WTC11 (cell line): ENCODE data around the gene CROCC. TPM values are rescaled to one million over a fixed set of nuclear protein-coding genes. Genes with fewer than 3 reads are reported as not detected.
A peak's percentile ranks its signal among the peaks of the same experiment; 100 is the strongest.
"Not testable (repeated sequence)": the region's sequence is repeated elsewhere in the genome, so short reads cannot be mapped to it uniquely, and the experiment has no call there.

ENCODE experiments used
- ATAC-seq: fragments of 200-7000 bp; cut with Tn5 transposase; 2 replicates; pipeline ENCODE4 v1.10.0; 2021; ENCODE audit warnings: mild to moderate bottlenecking, moderate library complexity
- CTCF ChIA-PET: fragments of 300-600 bp; sonication (Branson Sonifier 250); formaldehyde crosslinking; loops from one replicate; lab custom pipeline; 2021; ENCODE audit warnings: antibody characterized with exemption; lab: Charles Lee
- POLR2A ChIA-PET: fragments of 350-600 bp; sonication (Branson Sonifier 250); formaldehyde crosslinking; loops from one replicate; lab custom pipeline; 2021; ENCODE audit warnings: antibody characterized with exemption; lab: Charles Lee
- DNase-seq: peaks from one replicate; pipeline ENCODE4 v3.0.0; 2021; ENCODE audit warnings: low spot score
- H3K27ac Mint-ChIP-seq: 2 replicates; pipeline ENCODE4 v1.8.0; 2021; ENCODE audit warnings: mixed read lengths
- H3K27me3 Mint-ChIP-seq: 2 replicates; pipeline ENCODE4 v1.8.0; 2021; ENCODE audit warnings: low read depth, mild to moderate bottlenecking, moderate library complexity, mixed read lengths
- H3K36me3 Mint-ChIP-seq: 2 replicates; pipeline ENCODE4 v1.8.0; 2021; ENCODE audit warnings: mixed read lengths
- H3K4me1 Mint-ChIP-seq: 2 replicates; pipeline ENCODE4 v1.8.0; 2022; ENCODE audit warnings: mixed read lengths
- H3K4me3 Mint-ChIP-seq: 2 replicates; pipeline ENCODE4 v1.8.0; 2021; ENCODE audit warnings: mild to moderate bottlenecking, moderate library complexity, mixed read lengths
- H3K9me3 Mint-ChIP-seq: 2 replicates; pipeline ENCODE4 v1.8.0; 2021; ENCODE audit warnings: mixed read lengths
- CREM ChIP-seq: sonication (generic); formaldehyde crosslinking; IDR thresholded peaks from 2 replicates; pipeline ENCODE4 v1.8.1; 2022; ENCODE audit warnings: mild to moderate bottlenecking, missing genetic modification reagents, moderate library complexity
- E2F1 ChIP-seq: sonication (generic); formaldehyde crosslinking; IDR thresholded peaks from 2 replicates; pipeline ENCODE4 v1.8.0; 2022; ENCODE audit warnings: mild to moderate bottlenecking, missing genetic modification reagents
- E2F5 ChIP-seq: sonication (generic); formaldehyde crosslinking; IDR thresholded peaks from 2 replicates; pipeline ENCODE4 v1.8.1; 2022; ENCODE audit warnings: mild to moderate bottlenecking, moderate library complexity, missing genetic modification reagents
- EMX1 ChIP-seq: fragments of 250-450 bp; sonication (Bioruptor Pico); IDR thresholded peaks from 2 replicates; pipeline ENCODE4 v1.8.0; 2021; ENCODE audit warnings: mild to moderate bottlenecking
- ETV6 ChIP-seq: sonication (generic); formaldehyde crosslinking; IDR thresholded peaks from 2 replicates; pipeline ENCODE4 v1.8.1; 2022; ENCODE audit warnings: mild to moderate bottlenecking, missing genetic modification reagents
- FOXK1 ChIP-seq: sonication (generic); formaldehyde crosslinking; IDR thresholded peaks from 2 replicates; pipeline ENCODE4 v1.8.0; 2022; ENCODE audit warnings: mild to moderate bottlenecking, moderate library complexity, missing genetic modification reagents
- HMGXB4 ChIP-seq: sonication (generic); formaldehyde crosslinking; IDR thresholded peaks from 2 replicates; pipeline ENCODE4 v1.8.1; 2023; ENCODE audit warnings: mild to moderate bottlenecking, moderate library complexity, missing genetic modification reagents
- IRF1 ChIP-seq: sonication (generic); formaldehyde crosslinking; IDR thresholded peaks from 2 replicates; pipeline ENCODE4 v1.8.0; 2023; ENCODE audit warnings: missing genetic modification reagents
- NFE2L1 ChIP-seq: sonication (generic); formaldehyde crosslinking; IDR thresholded peaks from 2 replicates; pipeline ENCODE4 v1.8.1; 2023; ENCODE audit warnings: missing genetic modification reagents
- NR3C1 ChIP-seq: sonication (generic); formaldehyde crosslinking; conservative IDR thresholded peaks from 2 replicates; pipeline ENCODE4 v1.8.1; 2023; ENCODE audit warnings: low read depth, mild to moderate bottlenecking, missing genetic modification reagents
- USF2 ChIP-seq: sonication (generic); formaldehyde crosslinking; IDR thresholded peaks from 2 replicates; pipeline ENCODE4 v1.8.1; 2023; ENCODE audit warnings: mild to moderate bottlenecking, missing genetic modification reagents, moderate library complexity
- ZNF138 ChIP-seq: sonication (generic); formaldehyde crosslinking; conservative IDR thresholded peaks from 2 replicates; pipeline ENCODE4 v1.8.1; 2022; ENCODE audit warnings: mild to moderate bottlenecking, moderate library complexity, missing genetic modification reagents
- ZNF396 ChIP-seq: fragments of 250-450 bp; sonication (Bioruptor Pico); IDR thresholded peaks from 2 replicates; pipeline ENCODE4 v1.8.0; 2021; ENCODE audit warnings: mild to moderate bottlenecking, moderate library complexity, borderline replicate concordance
- total RNA-seq: library from RNA; stranded (reverse); gene quantifications from 3 replicates; pipeline ENCODE4 v1.2.3, GENCODE V29; 2021
- TF ChIP-seq, protein P1 (sequence below): fragments of 250-450 bp; sonication (Bioruptor Pico); IDR thresholded peaks from 2 replicates; pipeline ENCODE4 v2.1.2; 2022; ENCODE audit warnings: mild to moderate bottlenecking, moderate library complexity
- TF ChIP-seq, protein P2 (sequence below): fragments of 200-600 bp; IDR thresholded peaks from 2 replicates; pipeline ENCODE4 v1.8.0; 2022; ENCODE audit warnings: antibody characterized with exemption

The CROCC gene
- total RNA-seq, 1 experiment from 2014 or later = 75.6 TPM

GRCh38 chr1:16918371-16918770 is 3.4 kb upstream of the CROCC start:
- Mint-ChIP-seq H3K4me1 (peaks cover 30% of the 10 kb centered on the region), H3K9me3 (no peaks in the 10 kb centered on the region), H3K36me3 (no peaks in the 10 kb centered on the region), H3K27ac (no peak overlapping the region), H3K4me3 (no peak overlapping the region), H3K27me3 (no peaks in the 10 kb centered on the region)
- no peak for ATAC-seq
- ChIA-PET POLR2A (interaction anchor here (1.0 kb wide), 1 partner anchor 13 kb away, joined by 3 read pairs; no protein-coding TSS in a partner anchor), CTCF (interaction anchor here (0.6 kb wide), 1 partner anchor 11 kb away, joined by 3 read pairs; no protein-coding TSS in a partner anchor)
- TF ChIP-seq FOXK1 (CRISPR knock-in tag) (no peak), NFE2L1 (CRISPR knock-in tag) (no peak), USF2 (no peak), EMX1 (CRISPR knock-in tag) (no peak), ZNF396 (CRISPR knock-in tag) (no peak), HMGXB4 (CRISPR knock-in tag) (no peak), IRF1 (CRISPR knock-in tag) (no peak), NR3C1 (no peak)
- DNase-seq = no peak

DNA sequence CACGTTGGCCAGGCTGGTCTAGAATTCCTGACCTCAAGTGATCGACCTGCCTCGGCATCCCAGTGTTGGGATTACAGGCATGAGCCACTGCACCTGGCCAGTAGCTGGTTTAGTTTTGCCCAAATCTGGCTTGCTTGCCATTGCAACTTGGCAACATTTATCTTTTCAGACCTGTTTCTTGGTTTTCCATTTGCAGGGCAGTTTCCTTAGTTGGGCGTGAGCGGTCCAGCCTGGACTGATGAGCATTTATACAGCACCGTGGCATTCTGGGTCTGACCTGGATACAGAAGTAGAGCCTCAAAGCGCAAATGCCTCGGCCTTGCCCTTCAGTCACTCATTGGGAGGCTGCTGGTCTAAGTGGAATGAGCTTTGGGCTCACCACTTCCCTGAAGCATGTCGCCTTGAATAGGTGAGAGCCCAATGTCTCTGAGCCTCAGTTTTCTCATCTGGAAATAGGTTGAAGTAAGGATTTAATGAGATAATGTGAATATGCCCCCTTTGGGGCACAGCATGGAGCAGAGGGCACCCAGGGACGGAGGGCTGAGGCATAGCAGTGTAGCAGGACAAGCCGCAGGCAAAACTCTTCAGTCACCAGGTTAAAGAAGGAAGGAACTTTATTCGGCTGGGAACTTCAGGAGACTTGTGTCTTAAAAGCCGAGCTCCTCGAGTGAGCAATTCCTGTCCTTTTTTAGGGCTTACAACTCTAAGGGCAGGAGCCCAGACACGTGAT is 2.6 kb upstream of the CROCC start:
- H3K36me3 Mint-ChIP-seq, H3K9me3 Mint-ChIP-seq, DNase-seq, ATAC-seq, POLR2A ChIA-PET, H3K4me3 Mint-ChIP-seq, H3K27me3 Mint-ChIP-seq: not testable (repeated sequence)
- CTCF ChIA-PET = interaction anchor here (0.9 to 1.3 kb wide), 2 partner anchors 20 to 81 kb away, joined by 3 to 4 read pairs; no protein-coding TSS in a partner anchor
- peak overlapping the region; percentile 47; the same call in 1 of the 2 replicates for H3K27ac Mint-ChIP-seq
- peaks cover 34% of the 10 kb centered on the region for H3K4me1 Mint-ChIP-seq

GRCh38 chr1:16920951-16921350 is 780 bp upstream of the CROCC start:
- peak overlapping the region; percentile 88 for H3K4me3 Mint-ChIP-seq
- ChIA-PET POLR2A (no interaction called here), CTCF (interaction anchor here (1.1 to 2.0 kb wide), 3 partner anchors 26 to 300 kb away, joined by 3 to 14 read pairs (median 4); no protein-coding TSS in a partner anchor)
- ATAC-seq (no peak), DNase-seq (no peak)
- no peaks in the 10 kb centered on the region for H3K27me3 Mint-ChIP-seq
- H3K36me3 Mint-ChIP-seq = peaks cover 3% of the 10 kb centered on the region; the same call in 1 of the 2 replicates
- TF ChIP-seq, protein P1, sequence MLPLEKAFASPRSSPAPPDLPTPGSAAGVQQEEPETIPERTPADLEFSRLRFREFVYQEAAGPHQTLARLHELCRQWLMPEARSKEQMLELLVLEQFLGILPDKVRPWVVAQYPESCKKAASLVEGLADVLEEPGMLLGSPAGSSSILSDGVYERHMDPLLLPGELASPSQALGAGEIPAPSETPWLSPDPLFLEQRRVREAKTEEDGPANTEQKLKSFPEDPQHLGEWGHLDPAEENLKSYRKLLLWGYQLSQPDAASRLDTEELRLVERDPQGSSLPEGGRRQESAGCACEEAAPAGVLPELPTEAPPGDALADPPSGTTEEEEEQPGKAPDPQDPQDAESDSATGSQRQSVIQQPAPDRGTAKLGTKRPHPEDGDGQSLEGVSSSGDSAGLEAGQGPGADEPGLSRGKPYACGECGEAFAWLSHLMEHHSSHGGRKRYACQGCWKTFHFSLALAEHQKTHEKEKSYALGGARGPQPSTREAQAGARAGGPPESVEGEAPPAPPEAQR (CRISPR knock-in tag) = no peak
- no peak for TF ChIP-seq ETV6
- 0 out of 2 replicates have a peak, but pooled peaks have one; percentile 20 for TF ChIP-seq E2F5 (CRISPR knock-in tag)
- peak overlapping the region; percentile 97; the same call in 1 of the 2 replicates for H3K27ac Mint-ChIP-seq
- peaks cover 33% of the 10 kb centered on the region for H3K4me1 Mint-ChIP-seq
- no peaks in the 10 kb centered on the region for H3K9me3 Mint-ChIP-seq

GRCh38 chr1:16922466-16922865 is 735 bp downstream of the CROCC start:
- Mint-ChIP-seq H3K4me1 (peaks cover 39% of the 10 kb centered on the region), H3K27ac (no peak overlapping the region), H3K27me3 (no peaks in the 10 kb centered on the region), H3K36me3 (peaks cover 7% of the 10 kb centered on the region; the same call in 1 of the 2 replicates), H3K4me3 (peak overlapping the region; percentile 88), H3K9me3 (no peaks in the 10 kb centered on the region)
- DNase-seq (no peak), ATAC-seq (no peak)
- CTCF ChIA-PET = interaction anchor here (1.0 to 2.0 kb wide), 2 partner anchors 16 to 302 kb away, joined by 4 to 14 read pairs; no protein-coding TSS in a partner anchor
- POLR2A ChIA-PET = interaction anchor here (0.7 kb wide), 1 partner anchor 78 kb away, joined by 3 read pairs; no protein-coding TSS in a partner anchor
- no peak for TF ChIP-seq CREM (CRISPR knock-in tag)
- no peak for TF ChIP-seq ZNF138 (CRISPR knock-in tag)
- TF ChIP-seq E2F1 = no peak
- TF ChIP-seq, protein P2, sequence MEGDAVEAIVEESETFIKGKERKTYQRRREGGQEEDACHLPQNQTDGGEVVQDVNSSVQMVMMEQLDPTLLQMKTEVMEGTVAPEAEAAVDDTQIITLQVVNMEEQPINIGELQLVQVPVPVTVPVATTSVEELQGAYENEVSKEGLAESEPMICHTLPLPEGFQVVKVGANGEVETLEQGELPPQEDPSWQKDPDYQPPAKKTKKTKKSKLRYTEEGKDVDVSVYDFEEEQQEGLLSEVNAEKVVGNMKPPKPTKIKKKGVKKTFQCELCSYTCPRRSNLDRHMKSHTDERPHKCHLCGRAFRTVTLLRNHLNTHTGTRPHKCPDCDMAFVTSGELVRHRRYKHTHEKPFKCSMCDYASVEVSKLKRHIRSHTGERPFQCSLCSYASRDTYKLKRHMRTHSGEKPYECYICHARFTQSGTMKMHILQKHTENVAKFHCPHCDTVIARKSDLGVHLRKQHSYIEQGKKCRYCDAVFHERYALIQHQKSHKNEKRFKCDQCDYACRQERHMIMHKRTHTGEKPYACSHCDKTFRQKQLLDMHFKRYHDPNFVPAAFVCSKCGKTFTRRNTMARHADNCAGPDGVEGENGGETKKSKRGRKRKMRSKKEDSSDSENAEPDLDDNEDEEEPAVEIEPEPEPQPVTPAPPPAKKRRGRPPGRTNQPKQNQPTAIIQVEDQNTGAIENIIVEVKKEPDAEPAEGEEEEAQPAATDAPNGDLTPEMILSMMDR = no peak
- no peak for TF ChIP-seq EMX1 (CRISPR knock-in tag)
